Activated CD8-positive, alpha-beta memory T cell treated with anti-CD3 and anti-CD28 coated beads, Interleukin-2, amount 50 U/mL, for 24 hours (primary cell): ENCODE data around the gene CLIC1.

ENCODE experiments used
- DNase-seq: peaks from one replicate; pipeline ENCODE4 v3.0.0-alpha.2; 2020; ENCODE audit errors: extremely low read depth

CLIC1 gene

GRCh38 chr6:31768363-31769257 is 32.3 kb upstream of the CLIC1 start:
- no peak for DNase-seq

GRCh38 chr6:31767096-31767645 is 30.8 kb upstream of the CLIC1 start:
- no peak for DNase-seq

- DNase-seq: no peak
Observed at GRCh38 chr6:31765910-31766794, 29.8 kb upstream of the CLIC1 start.

GRCh38 chr6:31765559-31765909 is 29.2 kb upstream of the CLIC1 start:
- no peak for DNase-seq

- no peak for DNase-seq
Observed at GRCh38 chr6:31764198-31764597, 27.9 kb upstream of the CLIC1 start.

- DNase-seq: no peak
Observed at GRCh38 chr6:31763619-31763940, 27.2 kb upstream of the CLIC1 start.

- DNase-seq: no peak
Observed at GRCh38 chr6:31762878-31763618, 26.7 kb upstream of the CLIC1 start.

GRCh38 chr6:31762356-31762755 is 26.0 kb upstream of the CLIC1 start, which contains the start of gene SAPCD1:
Gene SAPCD1, plus strand, starts transcription at chr6:31762656. Its CDS starts 399 bp downstream, at chr6:31763055.
- DNase-seq: no peak

- no peak for DNase-seq
Observed at GRCh38 chr6:31761343-31761742, 25.0 kb upstream of the CLIC1 start.

- no peak for DNase-seq
Observed at GRCh38 chr6:31760790-31761189, 24.5 kb upstream of the CLIC1 start.

- no peak for DNase-seq
Observed at GRCh38 chr6:31758281-31758680, 22.0 kb upstream of the CLIC1 start.

- no peak for DNase-seq
Observed at GRCh38 chr6:31752739-31753319, 16.5 kb upstream of the CLIC1 start.

- DNase-seq: no peak
Observed at GRCh38 chr6:31750411-31751022, 14.2 kb upstream of the CLIC1 start.

- no peak for DNase-seq
Observed at GRCh38 chr6:31749301-31750036, 13.1 kb upstream of the CLIC1 start.

- DNase-seq: no peak
Observed at GRCh38 chr6:31744422-31744821, 8.1 kb upstream of the CLIC1 start.

- DNase-seq: no peak
Observed at GRCh38 chr6:31742894-31743293, 6.6 kb upstream of the CLIC1 start.

- no peak for DNase-seq
Observed at GRCh38 chr6:31741815-31742214, 5.5 kb upstream of the CLIC1 start.

GRCh38 chr6:31740397-31741223 is 4.3 kb upstream of the CLIC1 start:
- no peak for DNase-seq

GRCh38 chr6:31739639-31740396 is 3.5 kb upstream of the CLIC1 start, which contains the start of gene MSH5:
Gene MSH5, plus strand, starts transcription at chr6:31740005. Its CDS starts 462 bp downstream, at chr6:31740467.
- peak; percentile 94 for DNase-seq
